SK-N-DZ (cell line): Measurements from ENCODE around the gene NAV1. TPM values are rescaled to one million over a fixed set of nuclear protein-coding genes. Genes with fewer than 3 reads are reported as not detected.
"Not testable (repeated sequence)": the region's sequence is repeated elsewhere in the genome, so short reads cannot be mapped to it uniquely, and the experiment has no call there.

Source experiments
- DNase-seq: peaks from one replicate; pipeline ENCODE4 v3.0.0-alpha.2; 2015; ENCODE audit warnings: low spot score
- polyA plus RNA-seq, 2 experiments: library from polyadenylated mRNA; depleted of rRNA; stranded (reverse); fragments of >200 nt; gene quantifications; 2 replicates each; pipeline ENCODE4 v1.2.3, GENCODE V29; 2014

Gene NAV1, protein sequence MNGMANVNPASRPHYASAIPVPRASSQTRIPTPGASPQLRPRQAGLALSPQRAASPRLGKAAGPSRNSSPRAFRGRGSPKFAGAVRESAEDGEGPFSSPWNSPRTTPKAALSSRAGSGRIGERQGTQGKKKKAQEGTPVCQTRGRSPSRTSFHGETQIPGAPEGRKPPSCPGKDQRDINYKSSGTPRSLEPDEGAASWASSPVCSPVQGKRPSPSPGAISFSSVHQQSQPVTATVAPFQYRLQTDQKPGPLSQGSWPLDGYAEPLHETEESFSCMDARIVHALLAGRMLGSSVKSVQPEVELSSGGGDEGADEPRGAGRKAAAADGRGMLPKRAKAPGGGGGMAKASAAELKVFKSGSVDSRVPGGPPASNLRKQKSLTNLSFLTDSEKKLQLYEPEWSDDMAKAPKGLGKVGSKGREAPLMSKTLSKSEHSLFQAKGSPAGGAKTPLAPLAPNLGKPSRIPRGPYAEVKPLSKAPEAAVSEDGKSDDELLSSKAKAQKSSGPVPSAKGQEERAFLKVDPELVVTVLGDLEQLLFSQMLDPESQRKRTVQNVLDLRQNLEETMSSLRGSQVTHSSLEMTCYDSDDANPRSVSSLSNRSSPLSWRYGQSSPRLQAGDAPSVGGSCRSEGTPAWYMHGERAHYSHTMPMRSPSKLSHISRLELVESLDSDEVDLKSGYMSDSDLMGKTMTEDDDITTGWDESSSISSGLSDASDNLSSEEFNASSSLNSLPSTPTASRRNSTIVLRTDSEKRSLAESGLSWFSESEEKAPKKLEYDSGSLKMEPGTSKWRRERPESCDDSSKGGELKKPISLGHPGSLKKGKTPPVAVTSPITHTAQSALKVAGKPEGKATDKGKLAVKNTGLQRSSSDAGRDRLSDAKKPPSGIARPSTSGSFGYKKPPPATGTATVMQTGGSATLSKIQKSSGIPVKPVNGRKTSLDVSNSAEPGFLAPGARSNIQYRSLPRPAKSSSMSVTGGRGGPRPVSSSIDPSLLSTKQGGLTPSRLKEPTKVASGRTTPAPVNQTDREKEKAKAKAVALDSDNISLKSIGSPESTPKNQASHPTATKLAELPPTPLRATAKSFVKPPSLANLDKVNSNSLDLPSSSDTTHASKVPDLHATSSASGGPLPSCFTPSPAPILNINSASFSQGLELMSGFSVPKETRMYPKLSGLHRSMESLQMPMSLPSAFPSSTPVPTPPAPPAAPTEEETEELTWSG (N-terminal part only)
- polyA plus RNA-seq (2014; cell fraction: cytosol; rRNA removed), result 1.00 and 1.4 TPM in 2 replicates
- polyA plus RNA-seq (2014; cell fraction: nucleus; rRNA removed), result 0.65 and 0.95 TPM in 2 replicates

DNA sequence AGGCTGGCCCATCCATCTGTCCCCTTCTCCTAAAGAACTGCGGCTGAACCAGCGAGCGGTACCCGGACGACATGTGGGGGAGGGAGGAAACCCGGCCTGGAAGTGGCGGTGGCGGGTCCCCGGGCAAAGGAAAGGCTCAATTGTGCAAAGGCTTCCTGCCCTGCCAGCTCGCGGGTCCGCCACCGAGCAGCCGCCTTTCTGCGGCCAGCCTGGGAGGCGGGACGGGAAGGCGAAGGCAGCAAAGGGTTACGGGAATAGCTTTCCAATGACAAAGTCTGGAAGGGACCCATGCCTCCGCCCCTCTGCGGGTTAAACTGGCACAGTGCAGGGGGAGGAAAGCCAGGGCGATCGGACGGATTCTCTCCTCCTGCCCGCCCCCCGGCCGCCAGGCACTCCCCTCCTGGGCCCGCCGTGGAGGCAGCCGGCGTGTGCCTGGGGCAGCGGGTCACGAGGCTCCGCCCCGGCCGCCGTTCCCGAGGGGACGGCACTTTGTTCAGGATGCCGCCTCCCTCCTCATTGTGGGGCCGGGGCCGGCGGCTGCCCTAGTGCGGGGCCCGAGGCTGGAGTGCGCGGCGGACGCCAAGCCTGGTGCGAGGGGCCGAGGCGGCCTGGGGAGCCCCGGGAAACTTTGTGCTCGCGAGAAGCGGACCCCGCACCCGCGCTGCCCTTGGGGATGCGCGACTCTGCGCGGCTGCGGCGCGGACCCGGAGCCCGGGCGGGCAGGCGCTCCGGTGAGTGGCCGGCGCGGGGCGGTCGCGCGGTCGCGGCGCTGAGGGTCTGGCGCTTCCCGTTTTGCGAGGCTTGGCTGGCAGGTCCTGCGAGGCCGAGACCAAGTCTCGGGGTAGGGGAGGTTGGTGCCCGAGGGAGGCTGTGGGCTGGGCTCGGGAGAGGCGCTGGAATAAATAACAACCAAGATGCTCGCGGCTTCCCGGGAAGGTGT is at the start of gene NAV1:
TSS of gene NAV1 (plus strand) at position 516 of the 940 bp plus-strand sequence. CDS start 83,758 bp downstream, outside the sequence.
- no peak for DNase-seq

DNA sequence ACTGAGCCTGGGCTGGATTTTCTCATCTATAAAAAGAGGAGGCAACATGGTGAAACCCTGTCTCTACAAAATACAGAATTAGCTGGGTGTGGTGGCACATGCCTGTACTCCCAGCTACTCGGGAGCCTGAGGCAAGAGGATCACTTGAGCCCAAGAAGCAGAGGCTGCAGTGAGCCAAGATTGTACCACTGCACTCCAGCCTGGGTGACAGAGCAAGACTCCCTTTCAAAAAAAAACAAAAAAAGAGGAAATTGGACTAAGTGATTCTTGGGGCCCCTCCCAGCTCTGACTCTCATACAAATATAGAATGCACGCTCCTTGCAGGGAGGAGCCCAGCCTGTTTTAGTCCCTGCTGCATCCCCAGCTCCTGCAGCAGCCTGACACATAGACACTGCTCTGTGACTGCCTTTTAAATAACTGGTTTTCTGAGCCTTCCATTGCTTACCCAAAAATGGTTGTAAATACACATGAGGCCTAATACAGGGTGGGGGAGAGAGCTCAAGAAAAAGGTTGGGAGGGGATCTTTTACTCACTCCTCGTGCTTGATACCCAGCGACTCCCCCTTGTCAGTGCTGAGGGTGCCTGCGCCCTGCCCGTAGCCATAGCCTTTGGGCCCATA is 49.2 kb upstream of the NAV1 start:
- DNase-seq, result no peak

DNA sequence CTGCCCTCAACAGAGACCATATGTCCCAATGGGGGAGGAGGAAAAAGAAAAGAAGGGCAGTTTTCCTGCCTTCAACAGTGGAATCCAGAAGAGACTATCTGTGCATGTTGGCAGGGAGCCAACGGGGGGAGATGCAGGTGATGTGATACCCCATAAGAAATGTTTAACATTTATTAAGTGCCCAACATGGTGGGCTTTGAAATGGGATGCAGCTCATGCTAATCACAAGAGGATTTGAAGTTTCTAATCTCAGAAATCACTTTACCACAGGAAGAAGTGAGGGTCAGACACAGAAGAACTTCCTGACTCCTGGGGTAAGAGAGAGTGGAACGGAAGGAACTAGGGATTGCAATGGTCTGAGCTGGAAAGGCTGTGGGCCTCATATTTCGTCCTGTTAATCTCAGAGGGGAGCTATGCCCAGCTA is 48.2 kb upstream of the NAV1 start:
- no peak for DNase-seq

DNA sequence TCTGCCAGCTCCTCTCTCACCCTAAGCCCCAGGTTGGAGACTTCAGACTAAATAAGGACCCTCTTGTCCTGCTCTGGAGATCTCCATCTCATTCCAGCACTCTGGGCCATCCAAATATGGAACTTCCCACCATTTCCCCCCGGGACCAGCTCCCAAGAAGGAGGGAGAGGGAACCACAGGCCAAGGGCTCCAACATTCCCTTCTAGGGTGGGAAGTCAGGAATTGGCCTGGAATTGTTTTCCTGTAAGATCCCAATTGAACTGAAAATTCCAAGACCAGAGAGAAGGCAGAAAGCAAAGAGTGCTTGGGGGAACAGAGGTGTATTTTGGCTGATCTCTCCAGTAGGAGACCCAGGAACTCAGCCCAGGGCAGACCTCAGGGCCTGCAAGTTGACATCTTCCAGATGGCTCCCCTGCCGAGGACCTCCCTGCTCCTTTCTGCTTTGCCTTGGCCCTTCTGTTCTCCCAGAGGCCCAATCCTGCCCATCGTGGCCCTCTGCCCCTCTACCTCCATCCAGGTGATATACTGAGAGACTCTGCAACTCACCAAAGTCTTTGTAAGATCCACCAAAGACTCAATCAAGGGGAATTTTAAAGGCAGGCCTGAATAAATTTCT is 46.9 kb upstream of the NAV1 start:
- no peak for DNase-seq

DNA sequence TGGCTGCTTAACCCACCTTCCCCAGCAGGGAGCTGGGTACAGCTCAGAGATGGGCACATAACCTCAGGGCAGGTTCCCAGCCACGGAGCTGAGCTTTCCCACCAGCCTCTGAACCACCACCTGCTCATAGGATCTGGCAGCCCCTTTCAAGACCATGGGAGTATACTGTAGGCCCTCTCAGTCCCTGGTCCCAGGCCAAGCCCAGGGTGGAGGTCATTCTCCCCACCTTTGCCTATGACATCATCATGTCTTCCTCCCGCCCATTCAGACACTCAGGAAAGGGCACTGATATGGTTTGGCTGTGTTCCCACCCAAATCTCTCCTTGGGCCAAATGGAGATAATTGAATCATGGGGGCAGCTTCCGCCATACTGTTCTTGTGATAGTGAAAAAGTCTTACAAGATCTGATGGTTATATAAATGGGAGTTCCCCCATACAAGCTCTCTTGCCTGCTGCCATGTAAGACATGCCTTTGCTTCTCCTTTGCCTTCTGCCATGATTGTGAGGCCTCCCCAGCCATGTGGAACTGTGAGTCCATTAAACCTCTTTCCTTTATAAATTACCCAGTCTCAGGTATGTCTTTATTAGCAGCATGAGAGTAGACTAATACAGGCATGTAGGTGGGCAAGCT is 45.8 kb upstream of the NAV1 start:
- DNase-seq, result not testable (repeated sequence)

DNA sequence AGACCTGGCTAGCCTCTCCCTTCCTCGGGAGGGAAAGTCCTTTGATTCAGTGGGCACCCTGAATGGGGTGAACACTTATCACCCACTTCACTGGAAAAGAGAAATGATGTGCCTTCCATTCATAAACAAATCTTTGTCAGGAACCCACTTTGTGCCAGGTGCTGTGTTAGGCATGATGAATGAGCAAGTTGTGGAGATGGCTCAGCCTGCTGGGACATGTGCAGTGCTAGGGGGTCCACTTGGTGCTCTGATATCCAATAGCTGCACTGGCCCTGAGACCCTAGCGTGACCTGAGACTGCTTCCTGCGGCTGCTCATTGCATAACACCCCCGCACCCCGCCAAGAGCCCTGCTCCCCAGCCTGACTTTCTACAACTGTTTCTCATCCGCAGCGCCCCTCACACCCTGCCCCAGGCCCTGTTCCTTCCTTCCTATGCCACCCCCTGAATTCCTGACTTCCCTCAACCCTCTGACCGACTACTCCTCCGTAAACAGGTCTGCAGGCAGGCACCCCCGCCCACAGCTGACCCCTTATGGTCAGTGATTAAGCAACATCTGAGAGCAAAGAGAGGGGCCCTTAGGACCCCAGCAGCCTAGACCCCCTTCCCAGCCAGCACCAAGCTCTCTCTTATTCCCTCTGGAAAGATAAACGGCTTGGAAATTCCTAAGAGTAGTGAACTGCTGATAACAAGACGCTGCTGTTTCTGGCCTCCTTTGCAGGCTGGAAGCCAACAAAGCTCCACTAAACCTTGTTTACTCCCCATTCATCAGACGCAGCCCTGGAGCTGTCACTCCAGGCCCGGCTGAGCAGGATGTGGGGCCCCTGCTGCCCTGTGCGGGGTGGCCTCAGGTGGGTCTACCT is 44.9 kb upstream of the NAV1 start:
- DNase-seq, result no peak

DNA sequence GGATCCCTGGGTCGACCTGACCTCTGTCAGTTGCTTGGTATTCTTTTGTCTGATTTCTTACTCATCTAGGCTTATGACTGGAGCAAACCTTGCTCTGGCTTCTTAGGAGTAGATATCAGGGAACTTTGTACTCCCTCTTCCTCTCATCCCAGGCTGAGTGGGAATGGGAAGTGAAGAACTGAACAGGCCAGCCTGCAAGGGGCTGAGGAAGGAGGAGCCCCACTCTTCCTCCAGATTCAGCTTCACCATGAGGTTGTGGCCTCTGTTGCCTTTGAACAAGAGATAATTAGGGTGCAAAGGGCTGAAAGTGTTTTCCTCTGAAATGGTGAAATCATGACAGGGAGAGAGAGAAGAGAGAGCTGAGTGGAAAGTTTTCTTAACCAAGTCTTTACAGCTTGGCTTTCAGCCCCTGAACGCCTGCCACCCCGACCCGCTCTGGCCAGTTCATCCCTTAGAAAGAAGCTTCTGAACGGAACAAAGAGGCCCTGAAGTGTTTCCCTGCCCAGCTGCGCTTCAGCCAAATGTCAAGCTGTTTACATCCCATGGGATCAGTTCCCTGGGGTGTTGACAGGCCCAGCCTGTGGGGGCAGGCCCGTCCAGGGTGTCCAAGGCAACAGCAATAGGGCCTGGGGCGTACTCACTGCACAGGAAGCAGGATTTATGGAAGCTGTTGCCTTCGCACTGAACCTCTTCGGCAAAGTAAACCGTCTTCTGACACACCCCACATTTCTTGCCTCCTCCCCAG is 43.2 kb upstream of the NAV1 start:
- no peak for DNase-seq

DNA sequence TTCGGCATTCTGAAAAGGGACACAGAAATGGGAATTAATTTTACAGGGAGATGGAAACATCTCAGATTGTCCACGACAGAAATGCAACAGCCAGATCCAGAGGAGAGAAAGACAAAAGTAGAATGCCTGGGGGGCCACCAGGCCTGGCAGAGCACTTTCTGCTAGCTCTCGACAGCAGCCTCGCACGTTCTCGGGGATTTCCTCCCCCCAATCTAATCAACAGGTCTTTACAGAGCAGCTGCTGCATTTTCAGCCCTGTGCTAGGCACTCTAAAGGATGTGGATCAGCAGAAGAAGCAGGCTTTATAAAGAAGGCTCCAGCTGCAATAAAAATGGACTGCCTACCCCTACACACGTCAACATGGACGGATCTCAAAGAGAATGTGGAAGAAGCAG is 42.6 kb upstream of the NAV1 start:
- DNase-seq, result no peak

DNA sequence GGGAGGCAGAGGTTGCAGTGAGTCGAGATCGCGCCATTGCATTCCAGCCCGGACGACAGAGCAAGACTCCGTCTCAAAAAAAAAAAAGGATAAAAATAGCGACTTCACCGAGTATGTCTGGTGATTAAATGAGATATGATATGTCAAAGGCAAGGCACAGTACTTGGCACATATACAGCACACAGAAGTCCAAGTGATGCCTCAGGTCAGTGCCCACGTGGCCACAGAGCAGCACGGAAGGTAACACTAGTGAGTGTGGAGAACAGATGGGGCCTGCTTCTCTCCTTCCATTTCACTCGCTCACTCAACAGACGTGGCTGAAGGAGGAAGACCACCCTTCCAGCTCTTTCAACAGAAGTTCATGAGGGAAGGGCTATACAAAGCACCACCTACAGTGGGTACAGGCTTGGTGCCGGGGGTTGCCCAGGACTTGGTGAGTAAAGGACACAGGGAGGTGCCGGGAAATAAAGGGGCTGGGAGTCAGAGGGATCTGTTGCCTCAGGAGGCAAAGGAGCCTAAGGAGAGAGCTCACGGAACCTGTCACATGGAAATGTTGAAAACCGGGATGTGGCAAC is 40.9 kb upstream of the NAV1 start:
- DNase-seq, result no peak

DNA sequence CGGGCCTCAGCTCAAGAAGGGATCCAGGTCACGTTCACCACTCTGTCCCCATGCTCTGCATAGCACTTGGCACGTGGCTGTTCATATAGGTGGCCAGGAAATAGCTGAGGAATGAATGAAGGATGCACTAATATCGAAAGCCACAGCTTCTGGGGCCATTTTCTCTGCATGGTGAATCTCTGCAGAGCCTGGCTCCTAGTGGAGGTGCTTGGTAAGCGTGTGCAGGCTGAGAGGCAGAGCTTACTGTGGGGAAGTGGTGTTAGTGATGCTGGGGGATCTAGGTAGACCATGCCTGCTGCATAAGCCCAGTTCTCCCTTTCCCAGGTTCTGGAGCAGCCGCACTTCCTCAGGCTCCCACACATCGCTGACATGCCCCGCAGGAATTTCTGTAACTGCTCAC is 40.3 kb upstream of the NAV1 start:
- no peak for DNase-seq

DNA sequence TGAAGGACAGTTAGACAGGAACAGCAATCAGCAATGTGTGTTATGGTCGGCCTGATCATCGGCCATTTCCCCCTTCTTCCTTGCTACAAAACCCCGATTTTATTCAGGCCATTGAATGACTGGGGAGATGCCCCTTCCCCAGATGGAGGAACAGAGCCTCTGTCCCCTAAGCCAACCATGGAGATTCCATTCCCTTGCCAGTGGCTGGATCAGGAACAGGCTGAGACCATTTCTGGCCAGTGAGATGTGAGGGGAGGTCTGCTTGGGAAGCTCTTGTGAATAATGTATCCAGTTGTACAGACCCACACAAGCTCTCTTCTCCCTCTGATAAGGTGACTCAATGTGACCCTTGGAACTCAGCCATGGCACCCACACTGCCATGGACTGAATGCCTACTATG is 39.7 kb upstream of the NAV1 start:
- no peak for DNase-seq

DNA sequence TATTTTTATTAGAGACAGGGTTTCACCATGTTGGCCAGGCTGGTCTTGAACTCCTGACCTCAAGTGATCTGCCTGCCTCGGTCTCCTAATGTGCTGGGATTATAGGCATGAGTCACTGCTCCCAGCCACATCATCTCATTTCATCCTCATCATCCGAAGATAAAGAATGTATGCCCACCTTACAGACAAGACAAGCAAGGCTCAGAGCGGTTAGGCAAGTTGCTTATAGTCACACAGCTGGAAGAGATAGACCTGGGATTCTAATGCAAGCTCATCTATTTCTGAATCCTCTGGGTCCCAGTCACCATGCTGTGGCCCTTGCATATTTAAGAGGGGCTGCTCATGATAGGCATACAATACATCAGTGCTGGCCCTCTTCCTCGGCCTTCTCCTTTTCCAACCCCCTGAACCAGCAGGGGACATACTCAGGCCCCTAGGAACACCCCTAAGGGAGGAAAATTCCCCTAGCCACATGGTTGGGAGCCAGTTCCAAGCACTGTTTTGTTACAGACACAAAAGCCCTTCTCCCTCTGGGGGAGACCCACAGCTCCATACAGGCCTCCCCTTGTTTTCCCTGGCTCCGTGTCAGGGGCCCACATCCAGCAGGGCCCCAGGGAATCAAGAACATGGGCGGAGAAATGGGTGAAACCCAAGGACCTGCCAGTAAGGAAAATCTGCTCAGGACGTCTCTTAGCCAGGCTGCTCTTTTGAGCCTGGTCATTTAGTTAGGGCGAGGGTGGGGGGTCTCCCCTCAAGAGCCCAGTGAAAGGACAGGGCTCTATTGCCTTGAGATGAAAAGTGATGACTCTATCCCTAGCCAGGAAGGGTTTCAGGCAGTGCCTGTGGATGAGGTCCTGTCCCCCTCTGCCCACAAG is 38.9 kb upstream of the NAV1 start:
- DNase-seq, result no peak

DNA sequence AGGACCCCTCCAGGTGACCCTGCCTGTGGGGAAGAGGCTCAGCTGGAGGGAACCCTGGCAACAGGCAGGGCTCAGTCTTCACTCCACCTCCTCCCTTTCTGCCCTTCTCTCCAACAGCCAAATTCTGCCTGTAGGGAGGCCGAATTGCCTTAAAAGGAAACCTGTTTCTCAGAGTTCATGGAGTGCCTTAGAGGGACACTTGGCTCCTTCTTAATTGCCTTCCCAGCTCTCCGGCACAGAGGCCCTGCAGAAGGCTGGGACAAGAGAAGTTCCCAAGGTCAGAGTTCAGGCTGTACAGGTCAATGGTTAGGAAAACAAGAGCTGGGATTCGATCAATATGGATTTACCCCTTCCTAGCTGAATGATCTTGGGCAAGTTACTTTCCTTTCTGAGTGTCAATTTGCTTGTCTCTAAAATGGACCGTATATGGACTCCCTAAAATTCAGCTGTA is 38.2 kb upstream of the NAV1 start:
- no peak for DNase-seq

DNA sequence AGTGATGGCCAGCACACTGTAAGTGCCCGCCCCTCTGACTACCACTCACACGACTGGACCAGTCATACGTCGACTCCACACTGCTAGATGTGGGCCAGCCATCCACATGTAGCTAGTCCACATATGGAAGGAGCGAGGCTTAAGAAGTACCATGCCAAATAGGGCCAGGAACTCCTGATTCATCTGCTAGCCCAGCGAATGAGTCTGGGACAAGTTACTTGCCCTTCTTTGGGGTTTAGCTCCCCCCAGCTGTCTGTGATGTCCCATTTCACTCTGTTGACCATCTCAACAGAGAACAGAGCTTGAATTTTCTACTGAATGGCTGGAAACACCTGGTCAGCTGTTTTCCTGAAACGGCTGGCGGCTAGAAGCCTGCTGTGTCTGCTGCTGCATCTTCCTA is 37.8 kb upstream of the NAV1 start:
- DNase-seq, result no peak

DNA sequence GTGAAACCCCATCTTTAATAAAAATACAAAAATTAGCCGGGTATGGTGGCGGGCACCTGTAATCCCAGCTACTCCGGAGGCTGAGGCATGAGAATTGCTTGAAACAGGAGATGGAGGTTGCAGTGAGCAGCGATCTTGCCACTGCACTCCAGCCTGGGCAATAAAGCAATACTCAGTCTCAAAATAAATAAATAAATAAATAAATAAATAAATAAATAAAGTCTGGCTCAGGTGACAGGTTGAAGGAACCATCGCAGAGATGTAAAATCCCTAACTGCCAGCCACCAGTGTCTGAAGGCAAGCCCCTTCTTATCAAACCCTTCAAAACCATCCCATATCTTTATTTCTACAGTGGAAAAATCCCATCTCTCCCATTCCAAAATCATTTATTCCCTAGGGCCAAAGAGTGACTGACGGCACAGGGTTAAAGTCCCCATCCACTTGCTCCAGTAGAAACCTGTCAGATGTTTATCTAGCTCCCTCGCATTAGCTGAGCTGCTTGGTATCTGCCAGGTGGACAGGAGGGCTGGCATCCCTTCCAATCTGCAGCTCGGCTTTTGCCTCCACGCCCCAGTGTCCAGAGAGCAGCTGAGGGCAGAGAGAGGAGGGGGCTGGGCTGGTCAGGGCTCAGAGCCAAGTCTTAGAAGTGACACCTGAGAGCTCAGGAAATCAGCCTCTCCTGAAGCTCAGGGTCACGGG is 37.0 kb upstream of the NAV1 start:
- no peak for DNase-seq

DNA sequence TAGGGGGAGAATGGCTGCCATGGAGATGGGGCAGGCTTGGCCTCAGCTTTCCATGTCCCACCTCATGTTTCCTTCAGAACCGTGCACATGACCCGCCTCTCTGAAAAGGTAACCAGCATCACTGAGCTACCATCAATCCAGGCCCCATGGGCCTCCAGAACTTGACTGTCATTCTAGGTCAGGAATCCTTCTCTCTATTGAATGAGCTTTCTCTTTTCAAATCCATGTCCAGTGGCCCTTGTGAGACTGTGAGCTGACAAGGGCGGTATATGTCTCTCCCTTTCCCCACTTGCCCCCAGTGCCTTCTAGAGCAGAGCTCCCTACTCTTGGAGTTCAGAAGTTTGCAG is 36.4 kb upstream of the NAV1 start:
- DNase-seq, result no peak
